Upper lobe of right lung (tissue), 1 donor: Measurements from ENCODE around the gene SMOC2. TPM values are rescaled to one million over a fixed set of nuclear protein-coding genes. Genes with fewer than 3 reads are reported as not detected.
"Not testable (repeated sequence)": the region's sequence is repeated elsewhere in the genome, so short reads cannot be mapped to it uniquely, and the experiment has no call there.

ENCODE experiments used
- ATAC-seq: fragments of 200-7000 bp; cut with Tn5 transposase; one replicate; pipeline ENCODE4 v1.9.1; 2020; ENCODE audit warnings: mild to moderate bottlenecking, moderate library complexity
- DNase-seq: peaks from one replicate; pipeline ENCODE4 v3.0.0-alpha.2; 2020
- H3K27ac ChIP-seq: fragments of 200-600 bp; one replicate; pipeline ENCODE4 v1.8.0; 2022
- H3K27me3 ChIP-seq: fragments of 200-600 bp; one replicate; pipeline ENCODE4 v1.8.0; 2022; ENCODE audit warnings: mild to moderate bottlenecking
- H3K36me3 ChIP-seq: fragments of 200-600 bp; one replicate; pipeline ENCODE4 v1.8.0; 2022
- H3K4me1 ChIP-seq: fragments of 200-600 bp; one replicate; pipeline ENCODE4 v1.8.0; 2022
- H3K4me3 ChIP-seq: fragments of 200-600 bp; one replicate; pipeline ENCODE4 v1.8.0; 2022; ENCODE audit warnings: mild to moderate bottlenecking
- H3K9me3 ChIP-seq: fragments of 200-600 bp; one replicate; pipeline ENCODE4 v1.8.0; 2022
- intact Hi-C: fragments of 100-400 bp; cut with DNase I; formaldehyde crosslinking; loops from one replicate; pipeline ENCODE4 v1.11.0; 2022
- total RNA-seq: library from RNA; stranded (reverse); fragmentation: NEBNext Ultra II Directional; extraction: Animal tissue kit (Norgen Biotek cat#: 25700); gene quantifications from one replicate; pipeline ENCODE4 v1.2.1, GENCODE V29; 2021
- TF ChIP-seq, protein P1 (sequence below): fragments of 200-600 bp; IDR thresholded peaks from one replicate; pipeline ENCODE4 v1.8.0; 2022; ENCODE audit warnings: antibody characterized with exemption
- donor health status: DM: no; HTN: yes; CAD: no; lungs with severe emphysema.

The SMOC2 gene
- total RNA-seq, 1 donor from 2014 or later = 33.1 TPM

DNA sequence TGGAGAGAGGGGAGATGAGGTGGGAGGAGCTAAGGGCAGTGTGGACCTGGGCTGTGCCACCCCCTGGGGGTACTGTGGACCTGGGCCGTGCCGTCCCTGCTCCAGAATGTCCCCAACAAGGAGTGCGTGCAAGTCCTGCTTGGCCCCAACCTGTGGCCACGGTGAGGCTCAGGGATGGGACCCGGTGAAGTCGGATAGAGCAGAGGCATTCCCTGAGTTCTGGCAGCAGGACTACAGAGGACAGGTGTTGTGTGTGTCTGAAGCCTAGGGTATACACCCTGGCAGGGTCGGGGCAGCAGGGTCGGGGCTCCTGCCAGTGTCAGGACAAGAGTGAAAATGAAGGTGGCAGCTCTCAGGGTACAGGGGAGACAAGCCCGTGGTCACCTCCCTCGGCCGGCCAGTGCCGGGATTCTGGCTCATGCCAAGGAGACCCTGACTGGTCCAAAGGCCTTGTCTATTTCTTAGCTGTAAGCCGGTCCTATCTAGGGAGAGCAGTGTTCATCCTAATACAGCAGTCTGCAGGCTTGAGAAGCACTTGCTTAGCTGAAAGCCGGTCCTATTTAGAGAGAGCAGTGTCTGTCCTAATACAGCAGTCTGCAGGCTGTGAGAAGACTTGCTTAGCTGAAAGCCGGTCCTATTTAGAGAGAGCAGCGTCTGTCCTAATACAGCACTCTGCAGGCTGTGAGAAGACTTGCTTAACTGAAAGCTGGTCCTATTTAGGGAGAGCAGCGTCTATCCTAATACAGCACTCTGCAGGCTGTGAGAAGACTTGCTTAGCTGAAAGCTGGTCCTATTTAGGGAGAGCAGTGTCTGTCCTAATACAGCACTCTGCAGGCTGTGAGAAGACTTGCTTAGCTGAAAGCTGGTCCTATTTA lies 95.9 kb downstream of the SMOC2 start:
- H3K4me1 ChIP-seq = peaks cover 10% of the 10 kb centered on the region
- no peak overlapping the region for H3K27ac ChIP-seq
- no peak for ATAC-seq

DNA sequence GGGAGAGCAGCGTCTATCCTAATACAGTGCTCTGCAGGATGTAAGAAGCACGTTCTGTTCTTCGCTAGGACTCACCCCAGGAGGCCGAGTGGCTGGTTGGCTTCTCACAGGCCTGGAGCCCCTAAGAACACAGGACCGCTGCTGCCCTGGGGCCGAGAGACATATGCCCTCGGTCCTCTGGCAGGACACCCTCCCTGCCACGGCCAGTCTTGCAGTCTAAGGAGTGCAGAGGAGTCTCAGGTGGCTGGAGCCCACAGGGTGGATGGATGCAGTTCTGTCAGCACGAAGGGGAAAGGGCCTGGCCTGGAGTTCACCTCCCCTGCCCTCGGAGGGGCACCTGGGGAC lies 96.5 kb downstream of the SMOC2 start:
- Histone ChIP-seq H3K27me3 (peaks cover 9% of the 10 kb centered on the region), H3K27ac (no peak overlapping the region), H3K9me3 (no peaks in the 10 kb centered on the region), H3K4me3 (no peak overlapping the region), H3K36me3 (no peaks in the 10 kb centered on the region), H3K4me1 (peaks cover 10% of the 10 kb centered on the region)
- no peak for ATAC-seq
- intact Hi-C loops = no loop called here
- TF ChIP-seq, protein P1, sequence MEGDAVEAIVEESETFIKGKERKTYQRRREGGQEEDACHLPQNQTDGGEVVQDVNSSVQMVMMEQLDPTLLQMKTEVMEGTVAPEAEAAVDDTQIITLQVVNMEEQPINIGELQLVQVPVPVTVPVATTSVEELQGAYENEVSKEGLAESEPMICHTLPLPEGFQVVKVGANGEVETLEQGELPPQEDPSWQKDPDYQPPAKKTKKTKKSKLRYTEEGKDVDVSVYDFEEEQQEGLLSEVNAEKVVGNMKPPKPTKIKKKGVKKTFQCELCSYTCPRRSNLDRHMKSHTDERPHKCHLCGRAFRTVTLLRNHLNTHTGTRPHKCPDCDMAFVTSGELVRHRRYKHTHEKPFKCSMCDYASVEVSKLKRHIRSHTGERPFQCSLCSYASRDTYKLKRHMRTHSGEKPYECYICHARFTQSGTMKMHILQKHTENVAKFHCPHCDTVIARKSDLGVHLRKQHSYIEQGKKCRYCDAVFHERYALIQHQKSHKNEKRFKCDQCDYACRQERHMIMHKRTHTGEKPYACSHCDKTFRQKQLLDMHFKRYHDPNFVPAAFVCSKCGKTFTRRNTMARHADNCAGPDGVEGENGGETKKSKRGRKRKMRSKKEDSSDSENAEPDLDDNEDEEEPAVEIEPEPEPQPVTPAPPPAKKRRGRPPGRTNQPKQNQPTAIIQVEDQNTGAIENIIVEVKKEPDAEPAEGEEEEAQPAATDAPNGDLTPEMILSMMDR = no peak
- DNase-seq = no peak

More for the DNA sequence above, 95.9 kb downstream of the SMOC2 start:
- Histone ChIP-seq H3K9me3 (no peaks in the 10 kb centered on the region), H3K4me3 (no peak overlapping the region), H3K27me3 (peaks cover 9% of the 10 kb centered on the region), H3K36me3 (no peaks in the 10 kb centered on the region)
- no peak for DNase-seq
- TF ChIP-seq, protein P1 = no peak
- intact Hi-C loops = no loop called here

DNA sequence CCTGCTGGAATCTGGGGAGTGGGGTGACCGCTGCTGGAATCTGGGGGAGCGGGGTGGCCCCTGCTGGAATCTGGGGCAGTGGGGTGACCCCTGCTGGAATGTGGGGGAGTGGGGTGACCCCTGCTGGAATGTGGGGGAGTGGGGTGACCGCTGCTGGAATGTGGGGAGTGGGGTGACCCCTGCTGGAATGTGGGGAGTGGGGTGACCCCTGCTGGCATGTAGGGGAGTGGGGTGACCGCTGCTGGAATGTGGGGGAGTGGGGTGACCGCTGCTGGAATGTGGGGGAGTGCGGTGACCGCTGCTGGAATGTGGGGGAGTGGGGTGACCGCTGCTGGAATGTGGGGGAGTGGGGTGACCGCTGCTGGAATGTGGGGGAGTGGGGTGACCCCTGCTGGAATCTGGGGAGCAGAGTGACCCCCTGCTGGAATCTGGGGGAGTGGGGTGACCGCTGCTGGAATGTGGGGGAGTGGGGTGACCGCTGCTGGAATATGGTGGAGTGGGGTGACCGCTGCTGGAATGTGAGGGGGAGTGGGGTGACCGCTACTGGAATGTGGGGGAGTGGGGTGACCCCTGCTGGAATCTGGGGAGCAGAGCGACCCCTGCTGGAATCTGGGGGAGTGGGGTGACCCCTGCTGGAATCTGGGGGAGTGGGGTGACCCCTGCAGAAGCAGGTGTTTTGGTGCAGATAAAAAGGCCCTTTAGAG lies 97.4 kb downstream of the SMOC2 start:
- intact Hi-C loops, H3K36me3 ChIP-seq, DNase-seq, ATAC-seq, H3K27ac ChIP-seq, H3K9me3 ChIP-seq, H3K4me3 ChIP-seq, H3K4me1 ChIP-seq, H3K27me3 ChIP-seq: not testable (repeated sequence)

DNA sequence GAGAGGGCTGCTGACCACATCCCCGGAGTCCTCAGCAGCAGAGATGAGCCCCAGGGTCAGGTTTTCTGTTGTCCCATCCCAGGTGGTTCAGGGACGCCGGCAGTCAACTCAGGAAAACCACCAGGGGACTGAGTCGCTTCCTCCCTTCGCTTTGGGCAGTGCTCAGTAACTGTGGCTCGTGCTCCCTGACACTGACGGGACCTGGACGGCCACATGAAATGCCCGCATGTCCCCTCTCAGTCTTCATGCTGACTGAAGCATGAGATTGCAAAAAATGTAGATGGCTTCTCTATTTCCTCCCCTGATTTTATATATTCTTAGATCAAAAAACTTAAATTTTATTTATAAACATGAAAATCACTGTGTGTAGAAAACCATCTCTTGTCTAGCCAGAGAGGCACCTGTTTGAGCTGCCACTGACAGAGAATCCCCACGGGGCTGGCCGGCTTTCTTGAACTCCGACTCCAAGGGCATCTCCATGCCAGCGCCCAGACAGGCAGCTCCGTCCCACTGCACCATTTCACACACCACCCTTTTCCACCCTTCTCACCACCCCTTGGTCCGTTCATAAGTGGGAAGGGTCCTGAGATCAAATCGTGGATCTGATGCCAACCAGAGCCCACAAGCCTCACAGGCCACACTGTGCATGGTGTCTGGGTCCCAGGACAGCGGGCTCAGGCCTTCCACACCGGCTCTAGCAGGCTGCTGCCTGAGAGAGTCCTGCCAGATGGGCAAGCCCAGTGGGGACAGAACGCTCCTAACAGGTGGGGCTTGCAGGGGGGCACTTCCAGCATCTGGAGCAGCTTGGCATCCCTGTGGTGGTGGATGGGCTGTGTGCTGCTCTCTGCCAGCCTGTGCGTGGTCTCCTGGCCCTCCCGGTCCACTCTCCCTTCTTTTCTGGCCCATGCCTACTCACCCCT lies 98.2 kb downstream of the SMOC2 start:
- Histone ChIP-seq H3K36me3 (no peaks in the 10 kb centered on the region), H3K27ac (no peak overlapping the region), H3K4me1 (no peaks in the 10 kb centered on the region), H3K4me3 (no peak overlapping the region), H3K9me3 (no peaks in the 10 kb centered on the region), H3K27me3 (peaks cover 9% of the 10 kb centered on the region)
- intact Hi-C loops = no loop called here
- TF ChIP-seq, protein P1 = no peak
- ATAC-seq (no peak), DNase-seq (no peak)

DNA sequence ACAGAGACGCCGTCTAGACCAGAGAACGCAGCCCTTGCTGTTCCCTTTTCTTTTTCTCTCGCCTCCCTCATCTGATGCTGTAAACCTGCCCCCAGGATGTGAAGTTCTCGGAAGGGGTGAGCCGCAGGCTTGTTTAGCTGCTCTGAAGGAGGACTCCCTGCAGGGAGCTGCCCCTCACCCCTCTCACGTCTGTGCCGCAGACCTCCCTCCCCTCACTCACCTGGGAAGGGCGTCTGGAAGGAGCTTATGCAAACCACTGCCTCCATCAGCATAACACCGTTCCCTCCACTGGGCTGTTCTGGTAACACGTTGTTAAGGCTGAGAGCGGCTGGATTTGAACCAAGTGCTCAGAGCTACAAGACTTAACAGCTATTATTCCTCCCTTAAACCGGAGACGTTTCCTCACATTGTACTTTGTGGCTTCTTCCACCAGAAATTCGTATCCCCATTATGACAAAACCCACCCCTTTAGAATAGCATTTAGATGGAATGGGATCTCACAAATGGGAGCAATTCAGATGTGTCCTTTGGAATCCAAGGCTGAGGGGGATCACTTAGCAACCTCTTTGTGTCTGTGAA lies 99.8 kb downstream of the SMOC2 start:
- H3K4me1 ChIP-seq = no peaks in the 10 kb centered on the region
- no peak for DNase-seq
- H3K27ac ChIP-seq = peak overlapping the region; percentile 6
- intact Hi-C loops = no loop called here
- no peaks in the 10 kb centered on the region for H3K9me3 ChIP-seq
- ATAC-seq = no peak
- no peak overlapping the region for H3K4me3 ChIP-seq
- no peaks in the 10 kb centered on the region for H3K36me3 ChIP-seq
- TF ChIP-seq, protein P1 = no peak
- H3K27me3 ChIP-seq = peaks cover 9% of the 10 kb centered on the region
